Esophagus squamous epithelium (tissue), 5 donors: ENCODE results near the gene RIPOR1. TPM values are rescaled to one million over a fixed set of nuclear protein-coding genes. Genes with fewer than 3 reads are reported as not detected.
A peak's percentile ranks its signal among the peaks of the same experiment; 100 is the strongest.

Source experiments
- DNase-seq: peaks from one replicate; lab custom pipeline; 2025; lab: John Stamatoyannopoulos, UW
- H3K27ac ChIP-seq, 4 donors: fragments of 200-600 bp; sonication (generic); one replicate each; pipeline ENCODE4 v1.5.1; 2016 to 2019; ENCODE audit warnings: mild to moderate bottlenecking in 1 of 4
- H3K27me3 ChIP-seq, 4 donors: fragments of 200-600 bp; sonication (generic); 1 replicate in 3 of 4; 2 replicates in 1 of 4; pipeline versions ENCODE4 v1.5.1 to v1.6.0; 2017 to 2021; ENCODE audit warnings: antibody characterized with exemption in 1 of 4
- H3K36me3 ChIP-seq, 3 donors: fragments of 200-600 bp; sonication (generic); one replicate each; pipeline ENCODE4 v1.5.1; 2016 to 2019
- H3K4me1 ChIP-seq, 3 donors: fragments of 200-600 bp; sonication (generic); one replicate each; pipeline ENCODE4 v1.5.1; 2017 to 2019
- H3K4me3 ChIP-seq, 4 donors: fragments of 200-600 bp; sonication (generic); 1 replicate in 3 of 4; 2 replicates in 1 of 4; pipeline ENCODE4 v1.5.1; 2016 to 2019; ENCODE audit warnings: mild to moderate bottlenecking in 2 of 4, moderate library complexity in 1 of 4
- H3K9me3 ChIP-seq, 3 donors: fragments of 200-600 bp; sonication (generic); one replicate each; pipeline ENCODE4 v1.5.1; 2016 to 2019
- POLR2A ChIP-seq, 4 donors: fragments of 450-650 bp; IDR thresholded peaks; one replicate each; pipeline ENCODE4 v1.6.1; 2017; ENCODE audit warnings: antibody characterized with exemption in 4 of 4, mild to moderate bottlenecking in 4 of 4, moderate library complexity in 3 of 4
- WGBS, 2 donors: methylation state at CpG; one replicate each; pipeline ENCODE4 v1.1.5; 2018; 5-methylcytosine and 5-hydroxymethylcytosine counted together
- intact Hi-C: fragments of 100-400 bp; cut with DNase I; formaldehyde crosslinking; loops from one replicate; pipeline ENCODE4 v1.15.0; 2022
- total RNA-seq, 4 donors: library from RNA; depleted of rRNA; stranded (reverse); fragments of >200 nt; gene quantifications; one replicate each; pipeline ENCODE4 v1.1.0, GENCODE V29; 2016
- TF ChIP-seq, protein P1 (sequence below), 6 experiments: fragments of 450-650 bp in 4 of 6; fragments of 200-600 bp in 2 of 6; sonication (generic) in 2 of 6; IDR thresholded peaks; one replicate each; pipeline ENCODE4 v1.5.1; 2016 to 2019; ENCODE audit warnings: antibody characterized with exemption in 6 of 6, mild to moderate bottlenecking in 4 of 6, moderate library complexity in 4 of 6
- donor health status: DM: yes; HTN: yes; CAD: no.

RIPOR1 gene
- total RNA-seq, 4 donors from 2014 or later: 6.6 to 24.0 (median 15.6) TPM

DNA sequence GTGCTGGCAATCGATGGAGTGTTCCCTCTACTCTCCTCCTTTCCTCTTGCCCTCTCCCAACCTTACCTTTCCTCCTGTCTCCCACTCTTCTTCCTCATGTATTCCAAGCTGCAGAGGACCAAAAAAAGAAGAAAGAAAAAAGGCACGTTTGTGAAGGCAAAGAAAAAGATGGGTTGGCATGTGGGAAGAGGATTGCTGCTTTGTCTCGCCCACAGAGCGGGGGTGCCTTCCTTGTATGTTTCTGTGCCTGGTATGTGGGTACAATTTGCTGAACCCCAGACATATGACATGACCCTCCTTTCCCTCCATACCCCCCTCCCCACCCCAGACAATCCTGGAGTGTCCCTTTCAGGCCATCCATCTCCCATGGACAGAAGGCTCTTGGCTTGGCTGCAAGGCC is 20.6 kb downstream of the RIPOR1 start:
- Histone ChIP-seq H3K36me3 (peaks cover 8 to 26% (median 16%) of the 10 kb centered on the region in 3 donors), H3K9me3 (no peaks in the 10 kb centered on the region), H3K27ac (peak overlapping the region in 1 of 4 donors; percentile 84), H3K4me1 (peaks cover 30 to 61% (median 43%) of the 10 kb centered on the region in 3 donors), H3K4me3 (no peak overlapping the region), H3K27me3 (no peaks in the 10 kb centered on the region)
- no peak for DNase-seq
- intact Hi-C loops: no loop called here
- TF ChIP-seq, protein P1, sequence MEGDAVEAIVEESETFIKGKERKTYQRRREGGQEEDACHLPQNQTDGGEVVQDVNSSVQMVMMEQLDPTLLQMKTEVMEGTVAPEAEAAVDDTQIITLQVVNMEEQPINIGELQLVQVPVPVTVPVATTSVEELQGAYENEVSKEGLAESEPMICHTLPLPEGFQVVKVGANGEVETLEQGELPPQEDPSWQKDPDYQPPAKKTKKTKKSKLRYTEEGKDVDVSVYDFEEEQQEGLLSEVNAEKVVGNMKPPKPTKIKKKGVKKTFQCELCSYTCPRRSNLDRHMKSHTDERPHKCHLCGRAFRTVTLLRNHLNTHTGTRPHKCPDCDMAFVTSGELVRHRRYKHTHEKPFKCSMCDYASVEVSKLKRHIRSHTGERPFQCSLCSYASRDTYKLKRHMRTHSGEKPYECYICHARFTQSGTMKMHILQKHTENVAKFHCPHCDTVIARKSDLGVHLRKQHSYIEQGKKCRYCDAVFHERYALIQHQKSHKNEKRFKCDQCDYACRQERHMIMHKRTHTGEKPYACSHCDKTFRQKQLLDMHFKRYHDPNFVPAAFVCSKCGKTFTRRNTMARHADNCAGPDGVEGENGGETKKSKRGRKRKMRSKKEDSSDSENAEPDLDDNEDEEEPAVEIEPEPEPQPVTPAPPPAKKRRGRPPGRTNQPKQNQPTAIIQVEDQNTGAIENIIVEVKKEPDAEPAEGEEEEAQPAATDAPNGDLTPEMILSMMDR (IDR thresholded peaks at IDR 0.05): no peak
- no peak for TF ChIP-seq POLR2A (IDR thresholded peaks at IDR 0.05)
- 79 to 83% methylated on average over 3 to 4 of the region's 4 CpGs for whole genome bisulfite sequencing, 2 donors

DNA sequence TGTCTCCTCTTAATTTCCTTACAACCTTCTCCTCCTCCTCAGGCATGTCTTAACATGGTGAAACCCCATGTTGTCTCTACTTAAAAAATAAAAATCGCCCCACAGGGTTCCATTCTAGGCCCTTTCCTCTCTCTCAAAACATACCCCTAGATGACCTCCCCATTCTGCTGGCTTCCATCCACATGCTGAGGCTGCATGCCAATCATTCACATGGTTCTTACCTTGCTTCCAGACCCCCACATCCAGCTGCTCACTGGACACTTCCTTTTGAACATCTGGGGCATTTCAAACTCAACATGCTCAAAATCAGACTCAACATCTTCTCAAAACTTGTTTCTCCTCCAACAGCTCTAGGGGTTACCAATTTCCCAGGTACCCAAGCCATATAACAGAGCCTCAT is 21.3 kb downstream of the RIPOR1 start:
- DNase-seq: no peak
- TF ChIP-seq, protein P1 (IDR thresholded peaks at IDR 0.05): no peak
- no peak for TF ChIP-seq POLR2A (IDR thresholded peaks at IDR 0.05)
- H3K9me3 ChIP-seq: no peaks in the 10 kb centered on the region
- H3K27ac ChIP-seq: peak overlapping the region in 1 of 4 donors; percentile 84
- intact Hi-C loops: no loop called here
- 22 to 56% methylated on average over 1 of the region's 1 CpG for WGBS, 2 donors
- H3K36me3 ChIP-seq: peaks cover 8 to 19% (median 11%) of the 10 kb centered on the region in 3 donors
- H3K4me3 ChIP-seq: no peak overlapping the region
- no peaks in the 10 kb centered on the region for H3K27me3 ChIP-seq
- peaks cover 24 to 59% (median 37%) of the 10 kb centered on the region in 3 donors for H3K4me1 ChIP-seq

DNA sequence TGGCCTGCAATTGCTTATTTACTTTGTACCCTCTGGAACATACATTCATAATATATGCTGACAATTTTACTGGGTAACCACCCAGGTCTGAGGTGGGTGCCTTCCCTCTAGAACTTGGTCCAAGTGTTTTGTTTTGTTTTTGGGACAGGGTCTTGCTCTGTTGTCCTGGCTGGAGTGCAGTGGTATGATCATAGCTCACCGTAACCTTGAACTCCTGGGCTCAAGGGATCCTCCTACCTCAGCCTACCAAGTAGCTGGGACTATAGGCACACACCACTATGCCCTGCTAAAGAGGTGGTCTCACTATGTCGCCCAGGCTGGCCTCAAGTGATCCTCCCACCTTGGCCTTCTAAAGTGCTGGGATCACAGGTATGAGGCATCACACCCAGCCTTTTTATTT is 22.5 kb downstream of the RIPOR1 start:
- no peak overlapping the region for H3K27ac ChIP-seq
- intact Hi-C loops: no loop called here
- H3K36me3 ChIP-seq: peaks cover 0 to 8% (median 0%) of the 10 kb centered on the region in 3 donors
- peaks cover 30 to 59% (median 37%) of the 10 kb centered on the region in 3 donors for H3K4me1 ChIP-seq
- TF ChIP-seq POLR2A (IDR thresholded peaks at IDR 0.05): no peak
- TF ChIP-seq, protein P1 (IDR thresholded peaks at IDR 0.05): no peak
- WGBS, 2 donors: 89 to 100% methylated on average over 2 of the region's 2 CpGs
- H3K27me3 ChIP-seq: no peaks in the 10 kb centered on the region
- no peaks in the 10 kb centered on the region for H3K9me3 ChIP-seq
- no peak for DNase-seq
- no peak overlapping the region for H3K4me3 ChIP-seq

DNA sequence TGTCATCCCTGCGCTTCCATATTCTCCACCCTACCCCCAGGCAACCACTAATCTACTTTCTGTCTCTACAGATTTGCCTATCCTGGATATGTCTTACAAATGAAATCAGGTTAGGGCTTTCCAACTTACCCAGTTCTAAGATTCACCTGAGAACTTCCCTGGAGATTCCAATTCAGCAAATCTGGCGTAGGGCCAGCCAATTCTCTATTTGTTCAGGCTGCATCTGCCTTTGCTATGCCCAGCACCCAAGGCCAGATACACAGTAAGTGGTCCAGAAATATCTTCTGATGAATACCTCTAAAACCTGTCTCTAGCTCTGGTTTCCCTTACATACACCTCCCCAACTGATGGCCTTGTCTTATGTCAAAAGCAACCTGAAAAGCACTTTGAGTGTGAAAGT is 23.3 kb downstream of the RIPOR1 start:
- H3K36me3 ChIP-seq: no peaks in the 10 kb centered on the region
- TF ChIP-seq, protein P1 (IDR thresholded peaks at IDR 0.05): no peak
- TF ChIP-seq POLR2A (IDR thresholded peaks at IDR 0.05): no peak
- 51 to 83% methylated on average over 2 of the region's 2 CpGs for WGBS, 2 donors
- H3K9me3 ChIP-seq: no peaks in the 10 kb centered on the region
- no peaks in the 10 kb centered on the region for H3K27me3 ChIP-seq
- peaks cover 25 to 59% (median 33%) of the 10 kb centered on the region in 3 donors for H3K4me1 ChIP-seq
- intact Hi-C loops: no loop called here
- no peak for DNase-seq
- H3K27ac ChIP-seq: peak overlapping the region in 2 of 4 donors; percentile 22 to 43
- no peak overlapping the region for H3K4me3 ChIP-seq

DNA sequence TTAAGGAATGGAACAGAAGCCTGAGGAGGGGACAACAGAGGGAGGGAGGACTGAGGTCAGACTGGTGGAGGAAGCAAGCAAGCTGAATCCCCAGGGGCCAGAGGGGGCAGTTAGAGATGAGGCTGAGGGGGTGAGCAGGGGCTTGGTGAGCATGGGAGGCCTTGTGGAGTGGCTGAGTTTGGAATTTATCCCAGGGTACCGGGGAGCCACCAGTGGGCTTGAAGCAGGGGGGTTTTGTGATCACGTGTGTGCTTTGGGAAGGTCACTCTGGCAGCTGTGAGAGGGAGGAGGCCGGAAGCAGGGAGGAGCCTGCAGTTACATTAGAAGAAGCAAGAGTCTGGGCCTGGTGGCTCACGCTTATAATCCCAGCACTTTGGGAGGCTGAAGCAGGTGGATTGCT is 23.8 kb downstream of the RIPOR1 start:
- Histone ChIP-seq H3K4me3 (no peak overlapping the region), H3K4me1 (peaks cover 21 to 55% (median 28%) of the 10 kb centered on the region in 3 donors), H3K27me3 (no peaks in the 10 kb centered on the region), H3K36me3 (no peaks in the 10 kb centered on the region), H3K27ac (peak overlapping the region in 3 of 4 donors; percentile 10 to 43 (median 22)), H3K9me3 (no peaks in the 10 kb centered on the region)
- intact Hi-C loops: no loop called here
- DNase-seq: no peak
- TF ChIP-seq, protein P1 (IDR thresholded peaks at IDR 0.05): no peak
- TF ChIP-seq POLR2A (IDR thresholded peaks at IDR 0.05): no peak
- 40 to 74% methylated on average over 3 to 4 of the region's 4 CpGs for whole genome bisulfite sequencing, 2 donors
